ENCODE data around the gene SEMA3A.

- TF ChIP-seq, protein P1, sequence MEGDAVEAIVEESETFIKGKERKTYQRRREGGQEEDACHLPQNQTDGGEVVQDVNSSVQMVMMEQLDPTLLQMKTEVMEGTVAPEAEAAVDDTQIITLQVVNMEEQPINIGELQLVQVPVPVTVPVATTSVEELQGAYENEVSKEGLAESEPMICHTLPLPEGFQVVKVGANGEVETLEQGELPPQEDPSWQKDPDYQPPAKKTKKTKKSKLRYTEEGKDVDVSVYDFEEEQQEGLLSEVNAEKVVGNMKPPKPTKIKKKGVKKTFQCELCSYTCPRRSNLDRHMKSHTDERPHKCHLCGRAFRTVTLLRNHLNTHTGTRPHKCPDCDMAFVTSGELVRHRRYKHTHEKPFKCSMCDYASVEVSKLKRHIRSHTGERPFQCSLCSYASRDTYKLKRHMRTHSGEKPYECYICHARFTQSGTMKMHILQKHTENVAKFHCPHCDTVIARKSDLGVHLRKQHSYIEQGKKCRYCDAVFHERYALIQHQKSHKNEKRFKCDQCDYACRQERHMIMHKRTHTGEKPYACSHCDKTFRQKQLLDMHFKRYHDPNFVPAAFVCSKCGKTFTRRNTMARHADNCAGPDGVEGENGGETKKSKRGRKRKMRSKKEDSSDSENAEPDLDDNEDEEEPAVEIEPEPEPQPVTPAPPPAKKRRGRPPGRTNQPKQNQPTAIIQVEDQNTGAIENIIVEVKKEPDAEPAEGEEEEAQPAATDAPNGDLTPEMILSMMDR (conservative IDR thresholded peaks at IDR 0.05; ENCODE audit: low read length) = no peak
- TF ChIP-seq EZH2phosphoT487 (IDR thresholded peaks at IDR 0.05; ENCODE audit: borderline replicate concordance, low read depth, low read length) = no peak
These were observed 105.8 kb downstream of the SEMA3A start for GRCh38 chr7:84088802-84089201.

Measured in OCI-LY7 (cell line).